Mucosa of rectum (tissue), 2 donors: ENCODE measurements around the gene PAK4.
"Not testable (repeated sequence)": the region's sequence is repeated elsewhere in the genome, so short reads cannot be mapped to it uniquely, and the experiment has no call there.

Experiments used
- H3K27ac ChIP-seq, 2 donors: one replicate each; pipeline ENCODE4 v1.7.0; 2013; ENCODE audit warnings: inconsistent platforms in 2 of 2, low read depth in 2 of 2, low read length in 2 of 2
- H3K27me3 ChIP-seq, 2 donors: one replicate each; pipeline ENCODE4 v1.7.0; 2013; ENCODE audit warnings: low read length in 2 of 2; ENCODE audit not compliant: control insufficient read depth in 2 of 2, insufficient read depth in 2 of 2
- H3K36me3 ChIP-seq, 2 donors: one replicate each; pipeline ENCODE4 v1.7.0; 2013; ENCODE audit warnings: low read length in 2 of 2; ENCODE audit not compliant: control insufficient read depth in 2 of 2, insufficient read depth in 2 of 2
- H3K4me1 ChIP-seq, 2 donors: one replicate each; pipeline ENCODE4 v1.7.0; 2013; ENCODE audit warnings: low read length in 2 of 2, mild to moderate bottlenecking in 1 of 2; ENCODE audit not compliant: control insufficient read depth in 2 of 2, insufficient read depth in 2 of 2
- H3K4me3 ChIP-seq, 2 donors: one replicate each; pipeline ENCODE4 v1.7.0; 2013; ENCODE audit warnings: low read length in 2 of 2
- H3K9ac ChIP-seq, 2 donors: one replicate each; pipeline ENCODE4 v1.7.0; 2013; ENCODE audit warnings: low read length in 2 of 2, low read depth in 1 of 2, mild to moderate bottlenecking in 1 of 2
- H3K9me3 ChIP-seq, 2 donors: one replicate each; pipeline ENCODE4 v1.7.0; 2013; ENCODE audit warnings: low read length in 2 of 2; ENCODE audit not compliant: control insufficient read depth in 2 of 2
- donor health status: healthy.
- donor health status: Normal muscosa, but diverticular disease.

Gene PAK4

GRCh38 chr19:39202998-39203355 is 77.4 kb downstream of the PAK4 start:
- H3K4me3 ChIP-seq = no peak overlapping the region
- no peaks in the 10 kb centered on the region for H3K4me1 ChIP-seq
- H3K27ac ChIP-seq = no peak overlapping the region
- no peaks in the 10 kb centered on the region for H3K36me3 ChIP-seq
- H3K9me3 ChIP-seq = no peaks in the 10 kb centered on the region
- H3K9ac ChIP-seq = no peak overlapping the region
- H3K27me3 ChIP-seq = peaks cover 23 to 42% of the 10 kb centered on the region in 2 donors

- Histone ChIP-seq H3K9me3 (no peaks in the 10 kb centered on the region), H3K36me3 (no peaks in the 10 kb centered on the region), H3K4me1 (no peaks in the 10 kb centered on the region), H3K9ac (no peak within 1 kb of the TSS), H3K27me3 (peaks cover 20 to 38% of the 10 kb centered on the region in 2 donors), H3K27ac (no peak within 1 kb of the TSS), H3K4me3 (no peak within 1 kb of the TSS)
Observed at GRCh38 chr19:39203372-39204341, 78.1 kb downstream of the PAK4 start, which contains the start of gene SYCN. Gene SYCN (minus strand): TSS chr19:39204263. CDS start chr19:39204254, 9 bp downstream.

GRCh38 chr19:39205449-39205764 is 79.8 kb downstream of the PAK4 start:
- Histone ChIP-seq H3K27ac (no peak overlapping the region), H3K9ac (no peak overlapping the region), H3K27me3 (peaks cover 17 to 32% of the 10 kb centered on the region in 2 donors), H3K36me3 (no peaks in the 10 kb centered on the region), H3K9me3 (no peaks in the 10 kb centered on the region), H3K4me3 (no peak overlapping the region), H3K4me1 (no peaks in the 10 kb centered on the region)

GRCh38 chr19:39206122-39206521 is 80.5 kb downstream of the PAK4 start:
- Histone ChIP-seq H3K4me3 (no peak overlapping the region), H3K36me3 (no peaks in the 10 kb centered on the region), H3K9me3 (no peaks in the 10 kb centered on the region), H3K27ac (no peak overlapping the region), H3K4me1 (no peaks in the 10 kb centered on the region), H3K9ac (no peak overlapping the region), H3K27me3 (peaks cover 17 to 28% of the 10 kb centered on the region in 2 donors)

GRCh38 chr19:39207293-39207836 is 81.8 kb downstream of the PAK4 start:
- H3K9me3 ChIP-seq = no peaks in the 10 kb centered on the region
- H3K9ac ChIP-seq = no peak overlapping the region
- no peak overlapping the region for H3K27ac ChIP-seq
- no peak overlapping the region for H3K4me3 ChIP-seq
- H3K4me1 ChIP-seq = no peaks in the 10 kb centered on the region
- H3K27me3 ChIP-seq = peaks cover 14 to 22% of the 10 kb centered on the region in 2 donors
- H3K36me3 ChIP-seq = no peaks in the 10 kb centered on the region

GRCh38 chr19:39208175-39208795 is 82.7 kb downstream of the PAK4 start:
- Histone ChIP-seq H3K27me3 (peaks cover 10 to 14% of the 10 kb centered on the region in 2 donors), H3K27ac (no peak overlapping the region), H3K9me3 (no peaks in the 10 kb centered on the region), H3K9ac (no peak overlapping the region), H3K4me1 (no peaks in the 10 kb centered on the region), H3K4me3 (no peak overlapping the region), H3K36me3 (no peaks in the 10 kb centered on the region)

GRCh38 chr19:39209196-39209595 is 83.6 kb downstream of the PAK4 start:
- H3K27ac ChIP-seq = no peak overlapping the region
- H3K36me3 ChIP-seq = no peaks in the 10 kb centered on the region
- no peaks in the 10 kb centered on the region for H3K9me3 ChIP-seq
- peaks cover 5 to 7% of the 10 kb centered on the region in 2 donors for H3K27me3 ChIP-seq
- H3K9ac ChIP-seq = no peak overlapping the region
- H3K4me1 ChIP-seq = no peaks in the 10 kb centered on the region
- H3K4me3 ChIP-seq = no peak overlapping the region

GRCh38 chr19:39211731-39212374 is 86.3 kb downstream of the PAK4 start:
- Histone ChIP-seq H3K4me1 (no peaks in the 10 kb centered on the region), H3K4me3 (no peak overlapping the region), H3K9me3 (no peaks in the 10 kb centered on the region), H3K27ac (no peak overlapping the region), H3K9ac (no peak overlapping the region), H3K36me3 (no peaks in the 10 kb centered on the region), H3K27me3 (no peaks in the 10 kb centered on the region)

- no peak overlapping the region for H3K4me3 ChIP-seq
- H3K9ac ChIP-seq = no peak overlapping the region
- H3K27me3 ChIP-seq = no peaks in the 10 kb centered on the region
- no peaks in the 10 kb centered on the region for H3K4me1 ChIP-seq
- no peak overlapping the region for H3K27ac ChIP-seq
- no peaks in the 10 kb centered on the region for H3K9me3 ChIP-seq
- no peaks in the 10 kb centered on the region for H3K36me3 ChIP-seq
Observed at GRCh38 chr19:39212375-39212742, 86.8 kb downstream of the PAK4 start.

- not testable (repeated sequence) for H3K9me3 ChIP-seq, H3K27ac ChIP-seq, H3K4me1 ChIP-seq, H3K9ac ChIP-seq, H3K4me3 ChIP-seq, H3K27me3 ChIP-seq, H3K36me3 ChIP-seq
Observed at GRCh38 chr19:39215323-39215722, 89.7 kb downstream of the PAK4 start.
